OCI-LY7 (cell line): Measurements from ENCODE around the gene GAMT.

Source experiments
- CTCF ChIP-seq: fragments of 200-600 bp; sonication (generic); conservative IDR thresholded peaks from 2 replicates; pipeline ENCODE4 v1.5.1; 2014; ENCODE audit warnings: mild to moderate bottlenecking, antibody characterized with exemption, low read length, moderate library complexity, mixed read lengths
- EZH2phosphoT487 ChIP-seq: fragments of 200-600 bp; sonication (generic); IDR thresholded peaks from 2 replicates; pipeline ENCODE4 v1.6.1; 2018; ENCODE audit warnings: low read depth, borderline replicate concordance, mild to moderate bottlenecking, mixed run types, antibody characterized with exemption, low read length, moderate library complexity, mixed read lengths

DNA sequence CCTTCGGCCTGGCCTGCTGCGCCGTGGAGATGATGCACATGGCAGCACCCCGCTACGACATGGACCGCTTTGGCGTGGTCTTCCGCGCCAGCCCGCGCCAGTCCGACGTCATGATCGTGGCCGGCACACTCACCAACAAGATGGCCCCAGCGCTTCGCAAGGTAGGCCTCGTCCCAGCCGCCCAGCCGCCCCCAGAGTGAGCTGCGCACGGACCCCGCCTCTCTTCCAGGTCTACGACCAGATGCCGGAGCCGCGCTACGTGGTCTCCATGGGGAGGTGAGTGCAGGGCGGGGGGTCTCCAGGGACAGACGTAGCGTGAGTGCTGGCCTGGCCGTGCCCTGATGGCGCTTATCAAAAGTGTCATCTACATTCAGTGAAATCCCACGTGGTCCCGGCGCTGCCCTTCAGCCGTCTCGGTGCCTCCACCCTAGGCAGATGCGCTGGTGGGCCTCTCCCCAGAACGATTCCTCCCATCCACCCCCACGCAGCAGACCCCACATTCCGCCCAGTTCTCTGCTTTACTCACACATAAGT is 10.4 kb downstream of the GAMT start:
- TF ChIP-seq CTCF (no peak), EZH2phosphoT487 (no peak)
